Astrocyte of the cerebellum (primary cell): Measurements from ENCODE around the gene PIGX.
"Not testable (repeated sequence)": the region's sequence is repeated elsewhere in the genome, so short reads cannot be mapped to it uniquely, and the experiment has no call there.

ENCODE experiments used
- DNase-seq: peaks from one replicate; pipeline ENCODE4 v3.0.0-alpha.2; 2011; ENCODE audit warnings: low read depth
- H3K4me3 ChIP-seq: 2 replicates; pipeline ENCODE4 v1.5.1; 2011; ENCODE audit warnings: mild to moderate bottlenecking, low read depth, low read length, moderate library complexity
- CTCF ChIP-seq: IDR thresholded peaks from 2 replicates; pipeline ENCODE4 v1.5.1; 2012; ENCODE audit warnings: low read length, low read depth, moderate library complexity, mild to moderate bottlenecking; ENCODE audit errors: missing control alignments
- in situ Hi-C: cut with HindIII; loops from 2 replicates; pipeline ENCODE4 v1.10.0; 2017; ENCODE audit warnings: low sequenced_read_pairs

PIGX gene

GRCh38 chr3:196740481-196741248, 28.5 kb downstream of the PIGX start:
- H3K4me3 ChIP-seq, result peak overlapping the region; percentile 75
- DNase-seq, result no peak
- in situ Hi-C loops, result no loop called here
- no peak for TF ChIP-seq CTCF

GRCh38 chr3:196741249-196741889, 29.2 kb downstream of the PIGX start:
- no peak for TF ChIP-seq CTCF
- H3K4me3 ChIP-seq, result peak overlapping the region; percentile 75
- in situ Hi-C loops, result no loop called here
- no peak for DNase-seq

GRCh38 chr3:196743569-196743968, 31.4 kb downstream of the PIGX start:
- DNase-seq, in situ Hi-C loops, H3K4me3 ChIP-seq: not testable (repeated sequence)

- TF ChIP-seq CTCF, result no peak
- in situ Hi-C loops, result no loop called here
- no peak overlapping the region for H3K4me3 ChIP-seq
- DNase-seq, result no peak
Observed at GRCh38 chr3:196749125-196749524, 36.9 kb downstream of the PIGX start.

GRCh38 chr3:196753201-196753600, 41.0 kb downstream of the PIGX start:
- DNase-seq, result no peak
- in situ Hi-C loops, result no loop called here
- TF ChIP-seq CTCF, result no peak

GRCh38 chr3:196754091-196754981, 42.2 kb downstream of the PIGX start:
- DNase-seq, result no peak
- no peak overlapping the region for H3K4me3 ChIP-seq
- in situ Hi-C loops, result no loop called here
- no peak for TF ChIP-seq CTCF

More at GRCh38 chr3:196753201-196753600, 41.0 kb downstream of the PIGX start:
- H3K4me3 ChIP-seq, result no peak overlapping the region
